Measurements from ENCODE around the gene MAP3K14.

MAP3K14 gene

DNA sequence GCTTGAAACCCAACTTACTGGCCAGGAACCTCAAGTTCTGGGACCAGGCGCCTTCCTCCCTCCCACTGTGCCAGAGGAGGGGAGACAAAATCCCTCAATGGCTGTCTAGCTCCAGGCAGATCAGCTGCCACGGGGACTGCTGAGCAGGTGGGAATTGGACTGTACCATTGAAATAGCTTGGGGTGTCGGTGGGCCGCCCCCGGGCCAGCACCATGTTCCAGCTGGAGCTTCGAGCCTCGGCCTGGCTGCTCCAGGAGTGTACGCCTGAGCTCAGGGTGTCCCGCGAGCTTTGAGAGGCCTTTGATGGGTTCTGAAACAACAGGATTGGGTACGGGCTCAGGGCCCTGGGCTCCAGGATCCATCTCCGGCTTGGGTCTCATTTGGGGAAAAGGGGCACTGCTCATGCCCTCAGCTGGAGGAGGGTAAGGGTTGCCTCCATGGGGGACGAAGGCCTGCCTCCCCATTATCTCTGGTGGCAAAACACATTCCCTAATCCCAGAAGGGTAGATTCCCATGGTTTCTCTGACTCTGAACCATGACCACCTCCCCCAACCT lies 50.4 kb downstream of the MAP3K14 start:
- Histone ChIP-seq H3K9ac (no peak overlapping the region), H3K4me3 (ENCODE audit: low read depth, low read length) (no peak overlapping the region), H3K9me3 (ENCODE audit: control insufficient read depth, low read length) (no peaks in the 10 kb centered on the region), H3K4me1 (peaks cover 5% of the 10 kb centered on the region), H3K27me3 (ENCODE audit: control insufficient read depth, insufficient read depth, low read length) (no peaks in the 10 kb centered on the region), H3K4me2 (ENCODE audit: low read length) (no peak overlapping the region), H3K79me2 (no peaks in the 10 kb centered on the region), H2AFZ (no peak overlapping the region), H3K36me3 (ENCODE audit: control insufficient read depth, insufficient read depth, low read length) (no peaks in the 10 kb centered on the region), H3K27ac (no peak overlapping the region)
- TF ChIP-seq, protein P1, sequence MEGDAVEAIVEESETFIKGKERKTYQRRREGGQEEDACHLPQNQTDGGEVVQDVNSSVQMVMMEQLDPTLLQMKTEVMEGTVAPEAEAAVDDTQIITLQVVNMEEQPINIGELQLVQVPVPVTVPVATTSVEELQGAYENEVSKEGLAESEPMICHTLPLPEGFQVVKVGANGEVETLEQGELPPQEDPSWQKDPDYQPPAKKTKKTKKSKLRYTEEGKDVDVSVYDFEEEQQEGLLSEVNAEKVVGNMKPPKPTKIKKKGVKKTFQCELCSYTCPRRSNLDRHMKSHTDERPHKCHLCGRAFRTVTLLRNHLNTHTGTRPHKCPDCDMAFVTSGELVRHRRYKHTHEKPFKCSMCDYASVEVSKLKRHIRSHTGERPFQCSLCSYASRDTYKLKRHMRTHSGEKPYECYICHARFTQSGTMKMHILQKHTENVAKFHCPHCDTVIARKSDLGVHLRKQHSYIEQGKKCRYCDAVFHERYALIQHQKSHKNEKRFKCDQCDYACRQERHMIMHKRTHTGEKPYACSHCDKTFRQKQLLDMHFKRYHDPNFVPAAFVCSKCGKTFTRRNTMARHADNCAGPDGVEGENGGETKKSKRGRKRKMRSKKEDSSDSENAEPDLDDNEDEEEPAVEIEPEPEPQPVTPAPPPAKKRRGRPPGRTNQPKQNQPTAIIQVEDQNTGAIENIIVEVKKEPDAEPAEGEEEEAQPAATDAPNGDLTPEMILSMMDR (IDR thresholded peaks at IDR 0.05) = no peak

DNA sequence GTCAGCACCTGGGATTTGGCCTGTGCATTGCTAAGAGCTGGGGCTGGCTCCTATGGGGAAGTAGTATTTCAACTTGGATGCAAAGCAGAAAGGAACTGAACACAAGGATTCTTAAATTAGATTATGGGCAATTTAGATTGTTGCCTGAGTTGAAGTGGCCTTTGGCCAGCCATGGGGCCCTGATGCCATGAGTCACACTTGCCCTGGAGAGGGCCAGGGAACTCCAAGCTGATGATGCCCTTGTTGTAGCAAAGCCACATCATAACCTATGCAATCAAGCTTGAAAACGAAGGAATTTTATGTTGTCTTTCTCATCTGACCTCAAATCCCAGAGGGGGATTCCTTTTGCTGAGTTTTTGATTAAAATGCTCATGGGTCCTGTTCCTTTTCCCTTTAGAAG lies 51.0 kb downstream of the MAP3K14 start:
- Histone ChIP-seq H3K4me3 (ENCODE audit: low read depth, low read length) (no peak overlapping the region), H3K36me3 (ENCODE audit: control insufficient read depth, insufficient read depth, low read length) (no peaks in the 10 kb centered on the region), H2AFZ (no peak overlapping the region), H3K9me3 (ENCODE audit: control insufficient read depth, low read length) (no peaks in the 10 kb centered on the region), H3K4me1 (peaks cover 5% of the 10 kb centered on the region), H3K4me2 (ENCODE audit: low read length) (no peak overlapping the region), H3K9ac (no peak overlapping the region), H3K79me2 (no peaks in the 10 kb centered on the region), H3K27ac (no peak overlapping the region), H3K27me3 (ENCODE audit: control insufficient read depth, insufficient read depth, low read length) (no peaks in the 10 kb centered on the region)
- TF ChIP-seq, protein P1 (IDR thresholded peaks at IDR 0.05) = no peak

DNA sequence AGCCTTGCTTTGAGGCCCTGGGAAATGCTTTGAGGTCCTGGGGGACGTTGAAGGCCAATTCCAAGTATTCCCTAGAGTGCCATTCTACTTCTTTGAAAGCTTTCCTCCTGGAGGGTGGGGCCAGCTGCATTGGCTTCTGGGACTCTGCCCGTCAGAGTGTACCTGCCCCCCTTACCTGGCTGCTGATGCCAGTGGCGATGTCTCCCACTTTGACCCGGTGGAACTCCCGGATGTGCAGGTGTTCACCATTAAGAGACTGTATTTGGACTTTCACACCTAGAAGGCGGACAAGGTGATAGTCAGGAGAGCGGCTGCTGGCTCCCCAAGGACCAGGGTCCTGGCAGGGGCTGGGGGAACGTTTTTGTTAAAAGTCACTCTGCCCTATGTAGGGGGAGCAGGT lies 51.8 kb downstream of the MAP3K14 start:
- H3K36me3 ChIP-seq (ENCODE audit: control insufficient read depth, insufficient read depth, low read length) = no peaks in the 10 kb centered on the region
- peaks cover 5% of the 10 kb centered on the region for H3K4me1 ChIP-seq

DNA sequence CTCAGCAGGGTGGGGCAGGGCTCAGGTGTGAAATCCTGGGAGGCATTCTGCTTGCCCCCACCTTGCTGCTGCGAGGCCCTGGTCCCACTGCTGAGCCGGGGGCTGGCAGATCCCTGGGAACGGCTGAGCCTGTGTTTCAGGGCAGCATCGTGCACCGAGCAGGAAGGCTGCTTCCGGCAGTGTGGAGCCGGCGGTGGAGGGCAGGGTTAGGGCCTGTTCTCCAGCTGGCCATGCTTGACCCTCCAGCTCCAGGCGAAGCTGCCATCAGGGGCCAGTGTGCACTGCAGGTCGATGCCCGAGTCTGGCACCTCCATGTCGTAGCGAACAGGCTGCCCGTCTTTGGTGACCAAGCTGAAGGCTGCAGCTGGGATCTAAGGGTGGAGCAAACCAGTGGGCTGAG lies 52.4 kb downstream of the MAP3K14 start:
- TF ChIP-seq, protein P1 (IDR thresholded peaks at IDR 0.05) = no peak
- Histone ChIP-seq H3K27me3 (ENCODE audit: control insufficient read depth, insufficient read depth, low read length) (no peaks in the 10 kb centered on the region), H3K27ac (no peak overlapping the region), H3K79me2 (no peaks in the 10 kb centered on the region), H3K9me3 (ENCODE audit: control insufficient read depth, low read length) (no peaks in the 10 kb centered on the region), H3K4me1 (peaks cover 5% of the 10 kb centered on the region), H3K36me3 (ENCODE audit: control insufficient read depth, insufficient read depth, low read length) (no peaks in the 10 kb centered on the region), H2AFZ (no peak overlapping the region), H3K9ac (no peak overlapping the region), H3K4me2 (ENCODE audit: low read length) (no peak overlapping the region), H3K4me3 (ENCODE audit: low read depth, low read length) (no peak overlapping the region)

More for the DNA sequence above, 51.8 kb downstream of the MAP3K14 start:
- H3K27ac ChIP-seq = no peak overlapping the region
- H3K9me3 ChIP-seq (ENCODE audit: control insufficient read depth, low read length) = no peaks in the 10 kb centered on the region
- H3K27me3 ChIP-seq (ENCODE audit: control insufficient read depth, insufficient read depth, low read length) = no peaks in the 10 kb centered on the region
- H2AFZ ChIP-seq = no peak overlapping the region
- TF ChIP-seq, protein P1 (IDR thresholded peaks at IDR 0.05) = no peak
- no peak overlapping the region for H3K9ac ChIP-seq
- no peak overlapping the region for H3K4me3 ChIP-seq (ENCODE audit: low read depth, low read length)
- H3K4me2 ChIP-seq (ENCODE audit: low read length) = no peak overlapping the region
- H3K79me2 ChIP-seq = no peaks in the 10 kb centered on the region

DNA sequence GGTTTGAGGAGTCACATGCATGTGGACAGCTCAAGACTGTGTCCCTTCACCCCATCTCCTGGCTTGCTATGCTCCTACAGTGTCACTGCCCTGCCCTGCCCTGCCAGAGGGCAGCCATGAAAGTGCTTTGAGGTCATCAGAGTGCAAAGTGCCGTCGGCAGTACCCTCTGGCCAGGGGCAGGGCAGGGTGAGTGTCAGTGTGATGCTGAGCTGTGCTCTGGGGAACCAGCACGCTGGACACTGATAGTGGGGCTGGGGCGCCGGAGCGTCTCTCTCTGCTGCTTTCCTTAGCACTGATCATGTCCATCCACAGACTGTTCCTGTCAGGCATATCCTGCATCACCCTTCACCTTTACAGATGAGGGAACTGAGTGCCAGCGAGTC lies 53.4 kb downstream of the MAP3K14 start:
- no peak overlapping the region for H3K9ac ChIP-seq
- H3K79me2 ChIP-seq = no peaks in the 10 kb centered on the region
- H3K4me3 ChIP-seq (ENCODE audit: low read depth, low read length) = no peak overlapping the region
- H2AFZ ChIP-seq = no peak overlapping the region
- no peaks in the 10 kb centered on the region for H3K36me3 ChIP-seq (ENCODE audit: control insufficient read depth, insufficient read depth, low read length)
- H3K9me3 ChIP-seq (ENCODE audit: control insufficient read depth, low read length) = no peaks in the 10 kb centered on the region
- no peaks in the 10 kb centered on the region for H3K27me3 ChIP-seq (ENCODE audit: control insufficient read depth, insufficient read depth, low read length)
- no peak overlapping the region for H3K27ac ChIP-seq
- TF ChIP-seq, protein P1 (IDR thresholded peaks at IDR 0.05) = no peak
- H3K4me1 ChIP-seq = peaks cover 5% of the 10 kb centered on the region
- no peak overlapping the region for H3K4me2 ChIP-seq (ENCODE audit: low read length)
